Stromal cell of bone marrow (primary cell): Measurements from ENCODE around the gene SCRG1.

Source experiments
- DNase-seq: peaks from one replicate; pipeline ENCODE4 v3.0.0-alpha.2; 2012; ENCODE audit warnings: low read depth

Gene SCRG1

DNA sequence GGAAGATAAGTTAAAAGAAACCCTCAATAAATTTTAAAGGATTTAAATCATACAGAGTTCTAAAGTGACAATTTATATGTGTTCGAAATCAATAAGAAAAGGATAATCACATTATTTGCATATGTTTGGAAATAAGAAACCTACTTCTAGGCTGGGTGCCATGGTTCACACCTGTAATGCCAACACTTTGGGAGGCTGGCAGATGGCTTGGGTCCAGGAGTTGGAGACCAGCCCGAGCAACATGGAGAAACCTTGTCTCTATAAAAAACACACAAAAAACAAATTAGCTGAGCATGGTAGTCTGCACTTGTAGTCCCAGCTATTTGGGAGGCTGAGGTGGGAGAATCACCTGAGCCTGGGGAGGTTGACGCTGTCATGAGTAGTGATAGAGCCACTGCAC lies 36.2 kb downstream of the SCRG1 start:
- no peak for DNase-seq

DNA sequence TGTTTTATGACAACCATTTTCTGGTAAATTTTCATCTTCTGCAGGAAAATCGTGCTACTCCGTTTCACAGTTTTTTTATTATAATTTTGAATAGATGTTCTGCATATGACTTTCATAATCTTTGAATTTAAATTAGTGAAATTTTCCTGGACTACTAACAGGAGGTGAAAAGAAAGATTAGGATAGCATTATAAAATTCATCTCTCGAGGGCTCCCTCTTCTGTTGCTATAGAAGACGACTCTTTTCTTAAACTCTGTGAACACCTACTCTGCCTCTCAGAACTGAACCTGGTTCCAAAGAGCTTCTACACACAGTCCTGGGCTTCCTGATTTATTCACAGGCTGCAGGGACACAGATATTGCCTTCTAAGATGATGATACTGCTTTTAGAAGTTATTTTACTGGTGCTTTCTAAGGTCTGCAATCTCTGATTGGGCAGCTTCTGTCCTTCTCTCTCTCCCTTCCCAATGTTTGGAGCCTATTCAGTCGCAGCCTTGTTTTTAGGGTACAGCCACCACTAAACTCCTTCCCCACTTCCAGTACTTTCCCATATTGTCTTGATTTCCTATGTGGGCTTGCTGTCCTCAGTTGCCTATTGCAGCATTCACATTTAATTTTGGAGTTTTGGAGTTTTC lies 38.2 kb downstream of the SCRG1 start:
- no peak for DNase-seq

DNA sequence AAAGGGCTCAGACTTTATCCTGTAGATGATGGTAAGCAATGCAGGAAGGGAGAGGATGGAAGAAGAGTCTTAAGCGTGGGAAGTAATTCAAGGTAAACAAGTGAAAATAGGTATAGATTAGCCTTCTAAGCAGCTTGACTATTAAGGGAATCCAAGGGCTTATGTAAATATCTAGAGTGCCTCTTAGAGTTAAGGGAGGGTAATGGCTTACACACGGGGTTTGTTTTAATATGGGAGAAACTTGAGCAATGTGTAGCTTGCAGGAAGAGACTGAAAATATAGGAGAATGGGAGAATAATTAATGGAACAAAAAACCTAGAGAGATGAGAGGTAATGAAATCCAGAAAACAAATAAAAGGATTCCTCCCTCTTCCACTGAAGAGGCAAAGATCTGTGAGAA lies 41.0 kb downstream of the SCRG1 start:
- no peak for DNase-seq

DNA sequence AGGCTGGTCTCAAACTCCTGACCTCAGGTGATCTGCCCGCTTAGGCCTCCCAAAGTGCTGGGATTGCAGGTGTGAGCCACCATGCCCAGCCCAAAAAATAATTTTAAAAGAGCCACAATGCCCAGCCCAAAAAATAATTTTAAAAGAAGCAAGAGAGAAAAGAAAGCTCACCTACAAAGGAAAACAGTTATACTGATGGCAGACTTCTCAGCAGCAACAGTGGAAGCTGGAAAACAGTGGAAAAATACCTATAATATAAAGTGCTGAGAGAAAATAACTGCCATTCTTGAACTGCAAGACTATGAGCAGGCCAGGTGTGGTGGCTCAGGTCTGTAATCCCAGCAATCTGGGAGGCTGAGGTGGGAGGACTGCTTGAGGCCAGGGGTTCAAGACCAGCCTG lies 51.4 kb downstream of the SCRG1 start:
- no peak for DNase-seq

DNA sequence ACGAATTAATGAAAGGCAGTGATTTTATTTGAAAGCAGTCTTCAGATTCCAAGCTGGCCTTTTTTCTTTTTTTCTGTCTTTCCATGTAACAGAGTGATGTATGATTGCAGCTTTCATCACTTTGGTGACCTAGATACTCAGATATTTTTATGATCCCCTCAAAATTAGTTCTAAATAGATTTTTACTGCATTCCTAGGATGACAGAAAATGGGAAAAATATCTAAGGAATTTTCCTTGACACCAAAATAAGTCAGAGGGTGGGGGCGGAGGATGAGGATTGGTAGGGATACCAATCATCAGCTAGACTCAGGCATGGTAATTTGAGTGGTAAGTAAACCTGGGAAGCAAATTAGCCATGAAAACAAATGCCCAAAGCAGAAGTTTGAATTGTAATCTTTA lies 52.8 kb downstream of the SCRG1 start:
- no peak for DNase-seq

DNA sequence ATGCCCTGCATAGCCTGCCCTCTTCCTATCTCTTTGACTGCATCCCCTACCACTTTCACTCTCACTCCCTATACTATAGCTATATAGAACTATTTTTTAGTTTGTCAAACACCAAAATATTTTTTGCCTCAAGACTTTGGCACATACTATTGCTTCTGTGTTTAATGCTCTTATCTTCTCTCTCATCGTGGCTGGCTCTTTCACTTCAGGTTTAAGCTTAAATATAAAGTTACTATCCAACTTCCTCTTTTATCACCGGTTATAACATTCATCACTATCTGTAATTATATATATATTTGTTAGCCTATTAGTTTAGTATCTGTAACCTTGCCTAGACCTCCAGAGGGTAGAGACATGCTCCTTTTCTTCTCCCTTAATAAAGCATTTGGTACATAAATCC lies 53.3 kb downstream of the SCRG1 start:
- no peak for DNase-seq

DNA sequence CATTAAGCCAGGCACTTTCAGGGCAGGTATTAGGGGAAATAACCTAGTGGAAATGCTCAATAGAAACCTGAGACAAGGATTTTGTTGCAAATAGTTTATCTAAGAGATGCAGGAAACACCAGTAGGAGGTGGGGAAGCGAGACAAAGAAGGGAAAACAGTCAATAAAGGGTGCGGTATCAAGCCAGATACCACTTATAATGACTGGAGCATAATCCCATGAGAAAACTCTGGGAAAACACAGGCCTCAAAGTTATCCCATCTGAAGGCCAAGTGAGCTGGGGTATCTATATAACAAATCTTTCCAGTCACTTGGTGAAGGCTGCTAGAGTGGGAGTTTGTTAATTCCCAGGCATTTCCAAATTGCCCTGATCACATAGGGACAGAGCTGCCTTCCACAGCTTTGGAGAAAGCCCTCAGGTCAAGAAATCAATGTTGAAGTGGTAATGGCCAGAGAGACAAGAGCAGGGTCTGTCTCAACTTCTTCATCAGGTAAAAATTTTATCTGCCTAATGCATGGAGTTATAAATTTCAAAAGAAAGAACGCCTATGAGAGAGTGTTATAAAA lies 55.0 kb downstream of the SCRG1 start:
- DNase-seq: no peak

DNA sequence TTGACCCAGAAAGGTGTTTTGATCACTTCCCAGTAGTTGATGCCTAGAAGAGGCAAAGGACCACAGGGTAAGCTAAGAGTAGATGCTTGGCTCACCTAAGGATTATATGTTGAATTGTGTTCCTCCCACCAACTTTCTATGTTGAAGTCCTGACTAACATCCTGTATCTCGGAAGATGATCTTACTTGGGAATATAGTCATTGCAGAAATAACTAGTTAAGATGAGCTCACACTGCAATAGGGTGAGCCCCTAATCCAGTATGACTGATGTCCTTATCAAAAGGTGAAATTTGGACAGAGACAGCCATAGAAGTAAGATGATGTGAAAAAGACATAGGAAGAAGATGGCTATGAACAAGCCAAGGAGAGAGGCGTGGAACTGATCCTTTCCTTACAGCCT lies 61.5 kb downstream of the SCRG1 start:
- no peak for DNase-seq

DNA sequence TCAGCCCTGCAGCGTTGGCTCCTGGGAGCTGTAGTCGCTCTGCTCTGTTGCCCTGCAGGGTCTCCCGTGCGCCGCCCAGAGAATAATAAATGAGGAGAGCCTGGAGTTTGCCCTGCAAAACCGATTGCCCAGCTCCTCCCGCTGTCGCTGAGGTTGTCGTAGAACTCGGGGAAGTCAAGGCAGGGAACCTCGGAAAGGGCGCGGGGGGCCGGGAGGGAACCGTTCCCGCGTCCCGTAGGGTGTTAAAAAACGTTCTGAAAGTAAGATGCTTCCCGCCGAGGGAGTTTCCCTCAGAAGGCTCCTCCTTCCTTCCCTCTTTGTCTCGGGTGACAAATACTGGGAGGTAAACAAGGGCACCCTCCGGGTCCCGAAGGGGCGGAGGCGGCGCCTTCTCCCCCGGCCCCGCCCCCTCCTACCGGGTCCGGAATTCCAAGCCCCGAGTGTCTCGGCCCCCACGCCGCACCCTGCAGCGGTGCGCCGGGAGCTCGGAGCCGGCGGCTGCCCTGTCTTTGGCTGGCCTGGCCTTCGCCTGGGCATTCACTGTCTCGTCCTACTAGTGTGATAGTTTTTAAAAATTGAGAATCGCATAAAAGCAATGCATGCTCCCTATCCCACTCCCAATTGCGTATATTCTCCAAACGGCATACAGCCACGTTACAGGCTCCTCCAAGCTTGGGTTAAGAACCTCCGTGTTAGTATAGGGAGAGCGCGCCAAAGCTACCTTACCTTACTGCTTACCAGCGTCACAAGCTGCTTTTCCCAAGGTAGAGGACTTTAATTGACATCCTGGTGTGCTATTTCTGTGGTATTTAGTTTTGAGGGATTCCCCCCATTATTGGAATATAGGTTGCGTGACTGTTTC lies 63.8 kb downstream of the SCRG1 start:
- DNase-seq: peak; percentile 51
